ENCODE data around the gene B4GALT4.

GRCh38 chr3:119187266-119187665 lies 53.4 kb downstream of the B4GALT4 start:
- TF ChIP-seq EZH2phosphoT487 (IDR thresholded peaks at IDR 0.05; ENCODE audit: borderline replicate concordance, low read length) (no peak), CTCF (conservative IDR thresholded peaks at IDR 0.05; ENCODE audit: low read depth, low read length) (no peak), EZH2 (IDR thresholded peaks at IDR 0.05; ENCODE audit: low read length, unreplicated experiment) (no peak)
